CD4-positive, alpha-beta T cell treated with Interleukin-15 for 4 hours (primary cell): ENCODE measurements around the gene PSMG3.
A peak's percentile ranks its signal among the peaks of the same experiment; 100 is the strongest.

Experiments used
- DNase-seq: peaks from one replicate; pipeline ENCODE4 v3.0.0-alpha.2; 2020; ENCODE audit warnings: low spot score

PSMG3 gene

GRCh38 chr7:1558181-1558811, 11.5 kb downstream of the PSMG3 start:
- no peak for DNase-seq

DNA sequence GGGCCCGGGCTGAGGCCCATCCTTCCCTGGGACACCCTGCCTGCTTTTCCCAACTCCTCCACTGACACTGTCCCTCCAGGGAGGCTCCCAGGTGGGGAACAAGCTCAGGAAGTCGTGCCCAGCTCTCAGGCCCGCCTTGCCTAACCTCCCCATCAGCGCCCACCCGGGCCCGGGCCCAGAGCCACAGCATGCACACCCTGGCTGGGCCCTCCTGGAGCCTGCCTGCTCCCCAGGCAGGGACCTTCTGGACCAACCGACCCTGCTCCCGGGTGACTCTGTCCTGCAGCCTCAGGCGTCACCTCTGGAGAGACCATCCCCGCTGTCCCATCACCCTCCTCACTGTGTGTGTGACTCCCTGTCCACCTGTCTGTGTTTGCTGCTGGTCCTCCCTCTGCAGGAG, 12.1 kb downstream of the PSMG3 start:
- no peak for DNase-seq

- DNase-seq, result no peak
Observed at GRCh38 chr7:1557006-1557405, 12.8 kb downstream of the PSMG3 start.

- DNase-seq, result peak; percentile 38
Observed at GRCh38 chr7:1555813-1556543, 13.9 kb downstream of the PSMG3 start, which contains the start of gene TMEM184A. Gene TMEM184A, minus strand, starts transcription at chr7:1556205. Its CDS starts 721 bp downstream, at chr7:1555484.

- DNase-seq, result no peak
Observed at GRCh38 chr7:1555046-1555812, 14.6 kb downstream of the PSMG3 start.

GRCh38 chr7:1554333-1555045, 15.3 kb downstream of the PSMG3 start:
- DNase-seq, result no peak

- no peak for DNase-seq
Observed at GRCh38 chr7:1553512-1554210, 16.2 kb downstream of the PSMG3 start.

DNA sequence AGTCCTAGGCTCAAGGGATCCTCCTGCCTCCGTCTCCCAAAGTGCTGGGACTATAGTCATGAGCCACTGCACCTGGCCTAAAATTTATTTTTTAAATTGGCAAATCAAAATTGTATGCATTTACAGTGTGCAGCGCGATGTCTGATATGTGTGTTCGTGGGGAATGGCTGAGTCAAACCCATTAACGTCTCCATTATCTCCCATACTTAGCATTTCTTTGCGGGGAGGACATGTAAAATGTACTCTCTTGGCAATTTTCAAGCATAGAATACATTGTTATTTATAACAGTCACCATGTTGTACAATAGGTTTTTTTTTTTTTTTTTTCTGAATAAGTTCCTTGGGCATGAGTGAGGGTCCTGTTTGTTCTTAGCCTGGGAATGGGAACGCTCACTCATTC, 17.6 kb downstream of the PSMG3 start:
- DNase-seq, result no peak

- no peak for DNase-seq
Observed at GRCh38 chr7:1550846-1551155, 19.0 kb downstream of the PSMG3 start.

DNA sequence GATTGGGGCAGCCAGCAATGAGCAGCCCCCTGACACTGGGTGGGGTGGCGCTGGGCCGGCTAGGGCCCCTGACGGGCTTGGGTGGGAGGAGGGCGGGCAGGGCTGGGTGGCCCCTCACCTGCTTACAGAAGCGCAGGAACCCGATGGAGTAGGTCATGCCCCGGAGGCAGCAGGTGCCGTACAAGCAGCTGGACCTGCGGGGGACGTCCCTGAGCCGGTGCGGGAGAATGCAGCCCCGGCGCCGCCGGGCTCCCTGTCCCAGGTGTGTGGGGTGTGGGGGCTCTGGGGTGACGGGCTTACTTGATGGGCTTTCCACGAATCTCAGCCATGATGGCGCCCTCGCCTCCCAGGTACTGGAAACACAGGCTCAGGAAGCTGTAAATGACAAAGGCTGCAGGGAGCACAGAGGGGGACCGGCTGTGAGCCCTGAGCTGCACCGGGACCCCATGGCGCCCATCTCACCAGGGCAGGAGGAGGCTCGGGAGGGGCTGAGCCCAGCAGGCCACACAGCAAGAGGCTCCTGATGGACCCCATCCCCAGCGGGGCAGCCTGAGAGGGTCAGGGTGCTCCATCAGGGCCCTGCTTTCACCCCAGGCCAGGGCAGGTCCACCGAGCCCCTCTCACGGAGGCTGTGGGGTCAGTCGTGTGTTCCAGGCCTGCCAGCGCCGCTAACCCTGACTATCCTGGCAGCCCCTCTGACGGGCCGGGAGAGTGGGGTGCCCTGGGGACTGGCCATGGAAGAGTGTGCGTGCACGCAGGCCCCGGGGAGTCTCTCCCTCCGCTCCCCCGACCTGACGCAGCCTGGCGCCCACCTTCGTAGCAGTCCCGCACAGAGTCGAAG, 19.6 kb downstream of the PSMG3 start:
- DNase-seq, result no peak

GRCh38 chr7:1549357-1550004, 20.4 kb downstream of the PSMG3 start:
- no peak for DNase-seq

DNA sequence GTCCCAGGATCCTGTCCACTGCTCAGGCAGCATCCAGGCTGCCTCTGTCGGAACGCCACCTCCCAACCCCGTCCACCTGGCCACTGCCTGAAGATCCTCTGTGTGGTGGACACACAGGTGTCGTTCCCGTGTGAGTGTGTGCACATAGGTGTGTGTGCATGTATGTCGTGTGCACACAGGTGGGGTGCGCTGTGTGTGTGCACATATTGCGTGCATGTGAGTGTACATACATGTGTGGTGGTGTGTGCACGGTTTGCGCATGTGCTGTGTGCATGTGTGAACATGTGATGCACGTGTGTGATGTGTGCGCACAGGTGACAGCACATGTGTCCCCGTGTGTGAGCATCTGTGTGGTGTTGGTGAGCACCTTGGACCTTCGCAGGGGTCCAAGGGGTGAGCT, 20.9 kb downstream of the PSMG3 start:
- DNase-seq, result no peak

- DNase-seq, result no peak
Observed at GRCh38 chr7:1548438-1548831, 21.4 kb downstream of the PSMG3 start.

- no peak for DNase-seq
Observed at GRCh38 chr7:1547777-1548437, 21.9 kb downstream of the PSMG3 start.

DNA sequence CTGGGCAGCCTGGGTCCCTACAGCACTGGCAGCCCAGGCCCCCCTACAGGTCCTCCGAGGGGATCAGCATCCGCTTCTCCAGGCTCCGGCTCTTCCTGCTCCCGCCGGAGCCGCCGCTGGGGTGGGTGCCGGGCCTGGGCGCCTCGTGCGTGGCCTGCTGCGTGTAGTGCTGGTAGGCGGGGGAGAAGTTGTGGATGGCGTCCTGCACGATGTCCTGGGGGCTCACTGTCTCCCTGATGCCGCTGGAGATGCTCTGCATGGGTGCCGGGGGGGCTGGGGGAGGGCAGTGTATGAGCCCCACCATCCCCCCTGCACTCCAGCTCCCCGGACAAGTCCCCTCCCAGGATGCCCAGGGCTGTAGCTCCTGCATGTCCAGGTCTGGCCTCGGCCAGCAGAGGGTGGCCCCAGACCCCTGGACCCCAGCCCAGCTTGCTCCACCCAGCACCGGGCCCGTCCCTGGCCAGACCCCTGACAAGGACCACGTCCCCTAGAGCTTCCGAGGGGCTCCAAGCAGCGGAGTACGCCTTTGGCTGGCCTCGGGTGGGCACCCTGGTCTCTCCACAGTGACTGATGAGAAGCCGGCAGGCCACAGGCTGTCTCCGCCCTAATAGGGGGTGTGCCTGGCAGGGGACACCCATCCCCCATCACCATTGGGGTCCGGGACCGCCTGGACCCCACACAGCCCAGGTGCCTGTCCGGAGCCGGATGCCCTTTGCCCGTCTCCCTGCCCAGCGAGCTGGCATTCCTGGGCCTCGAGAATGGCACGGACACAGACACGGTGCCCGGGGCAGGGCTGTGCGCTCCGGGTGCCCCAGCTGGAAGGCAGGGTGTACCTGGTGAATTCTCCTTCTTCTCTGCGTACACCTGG, 22.7 kb downstream of the PSMG3 start:
- DNase-seq, result no peak

GRCh38 chr7:1546274-1546908, 23.4 kb downstream of the PSMG3 start:
- no peak for DNase-seq

DNA sequence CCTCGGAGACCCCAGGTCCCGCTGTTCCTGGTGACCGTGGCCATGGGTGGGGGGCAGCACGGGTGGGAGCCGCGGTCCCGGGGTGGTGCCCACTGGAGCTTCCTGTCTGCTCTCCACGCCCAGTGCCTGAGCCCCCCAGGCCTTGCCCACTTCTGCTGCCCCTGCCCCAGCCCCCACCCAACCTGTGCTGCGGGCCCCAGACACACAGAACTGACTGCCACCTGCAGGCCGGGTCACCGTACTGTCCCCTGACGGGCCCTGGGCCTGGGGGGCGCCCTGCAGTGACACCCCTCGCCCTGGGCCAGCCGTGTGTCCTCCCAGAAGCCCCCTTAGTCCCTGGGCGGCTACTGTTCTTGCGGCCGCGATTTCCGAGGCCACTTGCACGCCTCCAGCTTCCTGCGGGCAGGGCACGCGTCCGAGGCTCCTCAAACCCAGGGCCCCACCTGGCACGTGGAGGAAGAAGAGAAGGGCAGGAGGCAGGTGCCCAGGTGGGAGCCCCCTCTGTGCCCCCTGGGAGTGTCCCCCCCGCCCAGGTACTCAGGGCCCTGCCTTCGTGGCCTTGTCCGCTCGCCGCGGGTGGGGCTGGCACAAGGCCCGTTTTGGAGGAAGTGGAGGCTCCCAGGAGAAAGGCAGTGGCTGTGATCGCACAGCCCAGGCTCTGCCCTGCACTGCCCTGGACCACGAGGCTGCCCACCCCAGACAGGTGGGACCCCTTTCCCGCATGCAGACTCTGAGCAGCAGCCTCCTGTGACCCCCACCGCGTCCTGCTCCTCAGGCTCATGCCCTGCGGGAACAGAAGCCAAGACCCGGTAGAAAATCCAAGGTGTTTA, 24.2 kb downstream of the PSMG3 start:
- DNase-seq, result no peak
